ENCODE measurements around the gene ABCD1. TPM values are rescaled to one million over a fixed set of nuclear protein-coding genes. Genes with fewer than 3 reads are reported as not detected.
"Not testable (repeated sequence)": the region's sequence is repeated elsewhere in the genome, so short reads cannot be mapped to it uniquely, and the experiment has no call there.

ABCD1 gene
- 6.6 and 7.7 TPM in 2 replicates for total RNA-seq

GRCh38 chrX:153724252-153725038, at the start of gene ABCD1, which contains the start of gene BCAP31:
TSS of gene ABCD1 (plus strand) at chrX:153724856. CDS start at chrX:153725267, 411 bp downstream.
TSS of gene BCAP31 (minus strand) at chrX:153724387. CDS start at chrX:153723244, 1,143 bp downstream.
- intact Hi-C loops (cut with micrococcal nuclease): loop anchor here (2.0 to 5.0 kb wide), 5 partner anchors 37 to 252 kb away; partner anchors contain the start of genes ARHGAP4, CCNQ, HAUS7 and HCFC1
- Mint-ChIP-seq H3K4me1 (peaks cover 14% of the 10 kb centered on the region), H3K27me3 (no peaks in the 10 kb centered on the region), H3K36me3 (ENCODE audit: low read depth) (peaks cover 12% of the 10 kb centered on the region), H3K4me3 (peak within 1 kb of the TSS; percentile 90), H3K9me3 (no peaks in the 10 kb centered on the region), H3K27ac (peak within 1 kb of the TSS; percentile 89)
- peak; percentile 97 for DNase-seq

DNA sequence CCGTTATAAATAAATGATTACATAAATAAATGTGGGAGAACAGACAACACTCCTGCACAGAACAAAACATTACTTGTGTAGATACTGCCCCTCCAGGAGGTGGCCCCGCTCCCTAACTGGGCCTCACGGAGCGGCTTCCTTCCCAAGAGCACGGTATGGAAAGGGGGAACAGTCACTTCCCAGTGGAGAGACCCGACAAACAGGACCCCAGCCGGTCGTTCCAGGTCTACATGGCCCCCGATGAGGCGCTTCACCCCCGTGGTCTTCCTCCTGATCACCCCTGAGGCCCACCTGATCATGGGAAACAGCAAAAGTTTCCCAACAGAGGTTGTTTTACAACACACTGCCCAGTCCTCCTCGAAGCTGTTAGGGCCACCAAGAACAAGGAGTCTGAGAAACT, 43.5 kb upstream of the ABCD1 start:
- Mint-ChIP-seq H3K9me3 (no peaks in the 10 kb centered on the region), H3K36me3 (ENCODE audit: low read depth) (no peaks in the 10 kb centered on the region), H3K4me1 (no peaks in the 10 kb centered on the region), H3K27ac (no peak overlapping the region), H3K27me3 (peaks cover 16% of the 10 kb centered on the region), H3K4me3 (no peak overlapping the region)
- intact Hi-C loops (cut with micrococcal nuclease): no loop called here
- DNase-seq: no peak

DNA sequence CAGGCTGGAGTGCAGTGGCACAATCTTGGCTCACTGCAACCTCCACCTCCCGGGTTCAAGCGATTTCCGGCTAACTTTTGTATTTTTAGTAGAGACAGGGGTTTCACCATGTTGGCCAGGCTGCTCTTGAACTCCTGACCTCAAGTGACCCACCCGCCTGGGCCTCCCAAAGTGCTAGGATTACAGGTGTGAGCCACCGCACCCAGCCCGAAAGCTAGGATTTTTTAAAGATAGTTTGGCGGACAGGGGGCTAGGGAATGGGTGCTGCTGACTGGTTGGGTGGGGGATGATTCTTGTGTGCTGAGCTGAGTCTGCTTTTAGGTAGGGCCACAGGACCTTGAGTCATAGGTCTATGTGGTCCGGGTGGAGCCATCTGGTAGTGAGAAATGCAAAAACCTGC, 41.2 kb upstream of the ABCD1 start:
- H3K36me3 Mint-ChIP-seq (ENCODE audit: low read depth); H3K27ac Mint-ChIP-seq; H3K4me3 Mint-ChIP-seq; H3K9me3 Mint-ChIP-seq; intact Hi-C loops (cut with micrococcal nuclease); DNase-seq; H3K4me1 Mint-ChIP-seq: not testable (repeated sequence)
- peaks cover 17% of the 10 kb centered on the region for H3K27me3 Mint-ChIP-seq

DNA sequence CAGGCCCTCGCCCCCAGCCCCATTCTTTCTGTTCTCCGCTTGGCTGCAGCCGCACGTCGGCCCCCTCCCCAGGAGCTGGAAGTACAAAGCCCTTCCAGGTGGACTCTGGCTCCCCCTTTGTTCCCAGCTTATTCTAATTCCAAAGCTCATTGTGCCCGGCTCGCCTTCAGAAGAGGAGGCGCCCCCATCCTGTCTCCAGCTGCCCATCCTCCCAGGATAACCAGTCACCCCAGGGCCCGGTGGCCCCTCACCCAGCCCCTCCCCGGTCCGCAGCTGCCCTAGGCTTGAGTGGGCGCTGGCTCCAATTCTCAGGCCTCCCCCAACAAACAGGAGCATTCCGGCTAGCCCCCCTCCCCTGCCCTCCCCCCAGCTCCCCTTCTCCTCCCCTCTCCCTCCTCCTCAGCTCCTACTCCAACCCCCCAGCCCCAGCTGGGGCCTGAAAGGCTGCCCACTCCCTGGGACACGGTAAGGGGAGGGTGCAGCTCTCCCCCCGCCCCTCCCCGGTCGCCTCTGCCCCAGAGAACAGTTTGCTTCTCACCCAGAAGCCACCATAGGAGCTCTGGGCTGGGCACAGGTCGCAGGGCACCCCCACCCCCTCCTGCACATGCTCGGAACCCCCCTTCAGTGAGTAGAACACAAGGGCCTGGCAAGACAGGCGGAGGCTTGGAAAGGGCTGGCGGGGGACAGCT, 40.0 kb upstream of the ABCD1 start:
- no peak overlapping the region for H3K27ac Mint-ChIP-seq
- no peak overlapping the region for H3K4me3 Mint-ChIP-seq
- H3K9me3 Mint-ChIP-seq: no peaks in the 10 kb centered on the region
- no peak for DNase-seq
- peaks cover 15% of the 10 kb centered on the region for H3K27me3 Mint-ChIP-seq
- intact Hi-C loops (cut with micrococcal nuclease): loop anchor here (5.0 kb wide), 1 partner anchor 38 kb away; the partner anchor contains the start of genes ABCD1 and BCAP31
- no peaks in the 10 kb centered on the region for H3K36me3 Mint-ChIP-seq (ENCODE audit: low read depth)
- no peaks in the 10 kb centered on the region for H3K4me1 Mint-ChIP-seq

DNA sequence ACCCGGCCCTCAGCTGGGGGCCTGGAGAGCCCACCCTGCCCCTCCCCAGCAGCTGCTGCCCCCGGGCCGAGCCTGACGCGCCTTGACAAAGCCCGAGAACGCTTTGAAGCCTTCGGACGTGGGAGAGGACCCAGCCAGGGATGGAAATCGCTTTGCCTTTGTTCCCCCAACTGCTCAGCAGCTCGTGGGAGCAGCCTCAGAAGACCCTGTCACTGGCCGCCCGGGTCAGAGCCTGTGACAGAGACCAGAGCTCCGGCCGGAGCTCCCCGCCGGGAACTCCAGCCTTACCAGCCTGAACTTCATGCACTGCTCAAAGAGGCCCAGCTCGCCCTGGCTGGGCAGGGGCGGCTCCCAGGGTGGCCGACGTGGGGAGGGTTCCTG, 39.5 kb upstream of the ABCD1 start:
- Mint-ChIP-seq H3K9me3 (no peaks in the 10 kb centered on the region), H3K4me1 (no peaks in the 10 kb centered on the region), H3K4me3 (no peak overlapping the region), H3K27me3 (peaks cover 17% of the 10 kb centered on the region), H3K27ac (no peak overlapping the region), H3K36me3 (ENCODE audit: low read depth) (no peaks in the 10 kb centered on the region)
- intact Hi-C loops (cut with micrococcal nuclease): loop anchor here (5.0 kb wide), 1 partner anchor 37 kb away; the partner anchor contains the start of genes ABCD1 and BCAP31
- no peak for DNase-seq

- peaks cover 19% of the 10 kb centered on the region for H3K27me3 Mint-ChIP-seq
- no peaks in the 10 kb centered on the region for H3K4me1 Mint-ChIP-seq
- no peaks in the 10 kb centered on the region for H3K36me3 Mint-ChIP-seq (ENCODE audit: low read depth)
- DNase-seq: no peak
- H3K4me3 Mint-ChIP-seq: no peak overlapping the region
- H3K27ac Mint-ChIP-seq: no peak overlapping the region
- intact Hi-C loops (cut with micrococcal nuclease): loop anchor here (5.0 kb wide), 1 partner anchor 36 kb away; the partner anchor contains the start of genes ABCD1 and BCAP31
- no peaks in the 10 kb centered on the region for H3K9me3 Mint-ChIP-seq
These were observed 38.6 kb upstream of the ABCD1 start for GRCh38 chrX:153685751-153686696.

DNA sequence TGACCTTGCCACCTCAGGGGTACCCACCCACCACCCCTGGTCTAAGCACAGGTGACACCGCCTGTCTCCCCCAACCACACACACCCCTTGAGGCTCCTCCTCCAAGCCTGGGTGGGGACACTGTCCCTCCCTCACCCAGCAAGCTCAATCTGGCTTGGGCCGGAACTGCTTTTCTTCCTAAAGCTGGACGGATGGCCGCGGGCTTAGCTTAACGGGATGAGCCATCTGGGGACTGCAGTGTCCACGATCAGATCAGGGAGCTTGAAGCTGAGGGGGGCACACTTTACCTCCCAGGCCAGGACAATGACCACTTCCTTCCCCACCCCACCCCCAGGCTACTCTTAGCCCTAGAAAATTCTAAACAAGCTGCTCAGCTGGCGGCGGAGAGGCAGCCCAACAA, 37.9 kb upstream of the ABCD1 start:
- no peak overlapping the region for H3K27ac Mint-ChIP-seq
- no peak for DNase-seq
- peaks cover 19% of the 10 kb centered on the region for H3K27me3 Mint-ChIP-seq
- no peaks in the 10 kb centered on the region for H3K4me1 Mint-ChIP-seq
- no peaks in the 10 kb centered on the region for H3K9me3 Mint-ChIP-seq
- intact Hi-C loops (cut with micrococcal nuclease): loop anchor here (5.0 kb wide), 1 partner anchor 36 kb away; the partner anchor contains the start of genes ABCD1 and BCAP31
- H3K4me3 Mint-ChIP-seq: peak overlapping the region; percentile 21
- no peaks in the 10 kb centered on the region for H3K36me3 Mint-ChIP-seq (ENCODE audit: low read depth)

DNA sequence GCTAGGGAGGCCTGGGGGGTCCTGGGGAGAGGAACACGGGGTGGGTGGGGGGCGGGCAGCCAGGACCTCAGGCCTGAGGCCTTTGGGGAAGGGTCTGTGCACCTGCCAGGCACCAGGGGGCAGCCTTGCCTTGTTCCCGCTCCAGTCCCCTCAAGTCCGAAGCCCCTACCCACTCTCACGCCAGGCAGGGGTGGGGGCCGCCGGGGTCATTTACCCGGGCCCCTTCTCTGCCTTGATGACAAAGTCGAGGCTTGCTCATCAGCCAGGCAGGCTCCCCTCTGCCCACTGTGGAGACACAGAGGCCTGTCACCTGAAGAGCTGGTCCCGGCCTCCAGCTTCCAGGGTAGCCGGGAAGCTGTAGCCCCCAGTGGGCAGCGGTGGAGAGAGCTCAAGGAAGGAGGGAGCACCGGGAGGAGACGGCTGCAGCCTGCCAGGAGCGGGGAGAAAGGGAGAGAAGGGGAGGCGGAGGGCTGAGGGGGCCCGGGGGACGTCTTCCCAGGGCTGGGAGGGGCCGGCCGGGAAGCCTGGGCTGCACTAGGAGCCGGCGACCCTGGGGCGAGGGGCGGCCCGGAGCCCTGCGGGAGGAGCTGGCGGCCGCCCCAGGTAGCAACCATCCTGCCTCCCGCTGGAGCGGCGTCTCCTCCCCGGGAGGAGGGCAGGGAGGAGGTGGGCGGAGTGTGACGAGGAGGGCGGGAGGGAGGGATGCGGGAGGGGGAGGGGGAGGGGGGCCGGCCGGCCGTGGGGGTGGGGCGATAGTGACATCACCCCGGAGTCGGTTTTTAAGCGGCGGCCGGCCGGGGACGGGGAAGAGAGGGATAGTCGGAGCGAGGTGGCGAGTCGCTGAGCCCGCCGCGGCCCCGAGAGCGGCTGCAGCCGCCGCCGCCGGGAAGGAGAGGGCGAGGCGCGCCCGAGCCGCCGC, 37.3 kb upstream of the ABCD1 start, which contains the start of gene SLC6A8:
TSS of gene SLC6A8 (plus strand) at position 806 of the 919 bp plus-strand sequence. CDS start 649 bp downstream, outside the sequence.
- peak; percentile 78 for DNase-seq
- Mint-ChIP-seq H3K36me3 (ENCODE audit: low read depth) (no peaks in the 10 kb centered on the region), H3K4me3 (peak within 1 kb of the TSS; percentile 78), H3K27me3 (peaks cover 19% of the 10 kb centered on the region), H3K27ac (no peak within 1 kb of the TSS), H3K4me1 (no peaks in the 10 kb centered on the region), H3K9me3 (no peaks in the 10 kb centered on the region)
- intact Hi-C loops (cut with micrococcal nuclease): loop anchor here (5.0 kb wide), 1 partner anchor 35 kb away; the partner anchor contains the start of genes ABCD1 and BCAP31

- Mint-ChIP-seq H3K27ac (no peak overlapping the region), H3K9me3 (no peaks in the 10 kb centered on the region), H3K4me1 (no peaks in the 10 kb centered on the region), H3K4me3 (no peak overlapping the region), H3K27me3 (peaks cover 16% of the 10 kb centered on the region), H3K36me3 (ENCODE audit: low read depth) (no peaks in the 10 kb centered on the region)
- intact Hi-C loops (cut with micrococcal nuclease): loop anchor here (5.0 kb wide), 1 partner anchor 34 kb away; the partner anchor contains the start of genes ABCD1 and BCAP31
- DNase-seq: no peak
These were observed 36.6 kb upstream of the ABCD1 start for GRCh38 chrX:153688071-153688470.

DNA sequence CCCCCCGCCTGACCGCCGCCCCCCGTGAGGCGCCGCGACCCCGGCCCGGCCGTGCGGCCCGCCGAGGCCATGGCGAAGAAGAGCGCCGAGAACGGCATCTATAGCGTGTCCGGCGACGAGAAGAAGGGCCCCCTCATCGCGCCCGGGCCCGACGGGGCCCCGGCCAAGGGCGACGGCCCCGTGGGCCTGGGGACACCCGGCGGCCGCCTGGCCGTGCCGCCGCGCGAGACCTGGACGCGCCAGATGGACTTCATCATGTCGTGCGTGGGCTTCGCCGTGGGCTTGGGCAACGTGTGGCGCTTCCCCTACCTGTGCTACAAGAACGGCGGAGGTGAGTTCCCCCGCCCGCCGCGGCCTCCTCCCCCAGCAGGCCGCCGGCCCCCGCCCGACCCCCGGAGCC, 36.1 kb upstream of the ABCD1 start:
- no peak for DNase-seq
- Mint-ChIP-seq H3K36me3 (ENCODE audit: low read depth) (no peaks in the 10 kb centered on the region), H3K9me3 (no peaks in the 10 kb centered on the region), H3K27ac (no peak overlapping the region), H3K27me3 (peaks cover 15% of the 10 kb centered on the region), H3K4me1 (no peaks in the 10 kb centered on the region), H3K4me3 (no peak overlapping the region)
- intact Hi-C loops (cut with micrococcal nuclease): loop anchor here (5.0 kb wide), 1 partner anchor 34 kb away; the partner anchor contains the start of genes ABCD1 and BCAP31

GRCh38 chrX:153688911-153689590, 35.6 kb upstream of the ABCD1 start:
- H3K4me1 Mint-ChIP-seq: no peaks in the 10 kb centered on the region
- H3K27me3 Mint-ChIP-seq: peaks cover 11% of the 10 kb centered on the region
- H3K27ac Mint-ChIP-seq: no peak overlapping the region
- DNase-seq: no peak
- no peaks in the 10 kb centered on the region for H3K36me3 Mint-ChIP-seq (ENCODE audit: low read depth)
- H3K9me3 Mint-ChIP-seq: no peaks in the 10 kb centered on the region
- H3K4me3 Mint-ChIP-seq: no peak overlapping the region
- intact Hi-C loops (cut with micrococcal nuclease): loop anchor here (5.0 kb wide), 1 partner anchor 33 kb away; the partner anchor contains the start of genes ABCD1 and BCAP31

Data from activated CD4-positive, alpha-beta T cell treated with anti-CD3 and anti-CD28 coated beads, Interleukin-2, amount 10 ng/mL, durations not matched to agents 24 days and 14 days (primary cell).